Fibroblast of lung (primary cell): ENCODE results near the gene CENPP. TPM values are rescaled to one million over a fixed set of nuclear protein-coding genes. Genes with fewer than 3 reads are reported as not detected.

ENCODE experiments used
- DNase-seq, 2 donors: peaks; one replicate each; pipeline versions ENCODE4 v3.0.0 to v3.0.0-alpha.2; 2010; ENCODE audit warnings: low read depth in 2 of 2
- H2AFZ ChIP-seq: 2 replicates; pipeline ENCODE4 v1.5.1; 2012; ENCODE audit warnings: low read length, control low read depth, inconsistent platforms
- H3K27ac ChIP-seq: 2 replicates; pipeline ENCODE4 v1.5.1; 2011; ENCODE audit warnings: low read length, control low read depth; ENCODE audit not compliant: insufficient read depth
- H3K27me3 ChIP-seq: 2 replicates; pipeline ENCODE4 v1.5.1; 2011; ENCODE audit warnings: mild to moderate bottlenecking, low read length; ENCODE audit not compliant: control insufficient read depth, insufficient read depth
- H3K36me3 ChIP-seq: 2 replicates; pipeline ENCODE4 v1.5.1; 2011; ENCODE audit warnings: low read length; ENCODE audit not compliant: control insufficient read depth, insufficient read depth
- H3K4me1 ChIP-seq: 2 replicates; pipeline ENCODE4 v1.5.1; 2011; ENCODE audit warnings: low read length; ENCODE audit not compliant: control insufficient read depth, insufficient read depth; ENCODE audit errors: extremely low read depth
- H3K4me2 ChIP-seq: 2 replicates; pipeline ENCODE4 v1.5.1; 2011; ENCODE audit warnings: low read length, control low read depth; ENCODE audit not compliant: insufficient read depth; ENCODE audit errors: extremely low read depth
- H3K4me3 ChIP-seq, 4 experiments: fragments of 200-600 bp in 1 of 4; sonication (generic) in 1 of 4; replicated peaks in 1 of 4; 2 replicates each; pipeline ENCODE4 v1.5.1; 2011 to 2016; ENCODE audit warnings: low read length in 4 of 4, low read depth in 3 of 4, mild to moderate bottlenecking in 3 of 4, control low read depth in 2 of 4, inconsistent platforms in 1 of 4, mixed read lengths in 1 of 4; ENCODE audit not compliant: insufficient read depth in 1 of 4; ENCODE audit errors: control extremely low read depth in 1 of 4
- H3K79me2 ChIP-seq: 2 replicates; pipeline ENCODE4 v1.5.1; 2012; ENCODE audit warnings: mild to moderate bottlenecking, low read length, inconsistent platforms; ENCODE audit not compliant: control insufficient read depth, insufficient read depth
- H3K9ac ChIP-seq: 2 replicates; pipeline ENCODE4 v1.5.1; 2011; ENCODE audit warnings: mild to moderate bottlenecking, low read length, control low read depth; ENCODE audit not compliant: insufficient read depth
- H3K9me3 ChIP-seq: 2 replicates; pipeline ENCODE4 v1.5.1; 2012; ENCODE audit warnings: low read depth, low read length; ENCODE audit not compliant: control insufficient read depth, insufficient read depth
- H4K20me1 ChIP-seq: 2 replicates; pipeline ENCODE4 v1.5.1; 2011; ENCODE audit warnings: low read length; ENCODE audit not compliant: control insufficient read depth, insufficient read depth; ENCODE audit errors: extremely low read depth
- CTCF ChIP-seq, 2 donors: IDR thresholded peaks in 1 of 2; conservative IDR thresholded peaks in 1 of 2; 1 replicate in 1 of 2; 2 replicates in 1 of 2; pipeline ENCODE4 v1.5.1; 2011 to 2012; ENCODE audit warnings: low read length in 2 of 2, control low read depth in 1 of 2, inconsistent platforms in 1 of 2, low read depth in 1 of 2, mild to moderate bottlenecking in 1 of 2
- EZH2 ChIP-seq: IDR thresholded peaks from 2 replicates; pipeline ENCODE4 v1.5.1; 2012; ENCODE audit warnings: low read length, control low read depth, mild to moderate bottlenecking; ENCODE audit errors: missing control alignments
- polyA plus RNA-seq, 2 donors: library from polyadenylated mRNA; depleted of rRNA in 1 of 2; stranded (reverse) in 1 of 2; unstranded in 1 of 2; fragments of >200 nt; gene quantifications; 2 replicates each; pipeline ENCODE4 v1.2.1, GENCODE V29; 2011 to 2012; ENCODE audit warnings: missing spikeins in 1 of 2
- total RNA-seq: library from RNA; depleted of rRNA; stranded (reverse); fragments of >200 nt; gene quantifications from 2 replicates; pipeline ENCODE4 v1.2.1, GENCODE V29; 2014

Gene CENPP
- total and polyA plus RNA-seq, 2 donors (not counting 1 experiment from before 2014, with no cell fraction given) = 1.7 to 2.4 TPM

GRCh38 chr9:92528522-92528849, 202.7 kb downstream of the CENPP start:
- Histone ChIP-seq H3K79me2 (no peaks in the 10 kb centered on the region), H4K20me1 (no peaks in the 10 kb centered on the region), H3K9ac (no peak overlapping the region), H3K4me2 (no peak overlapping the region), H2AFZ (no peak overlapping the region), H3K27me3 (no peaks in the 10 kb centered on the region), H3K9me3 (no peaks in the 10 kb centered on the region), H3K4me1 (no peaks in the 10 kb centered on the region), H3K27ac (no peak overlapping the region), H3K36me3 (no peaks in the 10 kb centered on the region), H3K4me3 (no peak overlapping the region)
- no peak for DNase-seq
- no peak for TF ChIP-seq EZH2
- no peak for TF ChIP-seq CTCF (conservative IDR thresholded peaks at IDR 0.05 in 1 of 2, IDR thresholded peaks at IDR 0.05 in 1 of 2; ENCODE audit: low read depth in 1 of 2, low read length in 2 of 2)

DNA sequence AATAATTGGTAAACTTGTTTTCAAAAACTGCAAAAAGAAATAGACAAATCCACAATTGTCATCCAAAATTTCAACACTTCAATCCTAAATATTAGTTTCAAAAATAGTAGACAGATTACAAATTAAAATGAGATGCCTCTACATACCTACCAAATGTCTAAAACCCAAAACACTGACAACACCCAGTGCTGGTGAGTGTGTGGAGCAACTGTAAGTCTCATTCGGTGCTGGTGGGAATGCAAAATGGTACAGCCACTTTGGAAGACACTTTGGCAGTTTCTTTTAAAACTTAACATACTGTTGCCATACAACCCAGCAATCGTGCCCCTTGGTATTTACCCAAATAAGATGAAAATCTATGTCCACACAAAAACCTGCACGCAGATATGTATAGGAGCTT, 203.4 kb downstream of the CENPP start:
- H2AFZ ChIP-seq = no peak overlapping the region
- no peaks in the 10 kb centered on the region for H3K36me3 ChIP-seq
- TF ChIP-seq EZH2 (no peak), CTCF (conservative IDR thresholded peaks at IDR 0.05 in 1 of 2, IDR thresholded peaks at IDR 0.05 in 1 of 2; ENCODE audit: low read depth in 1 of 2, low read length in 2 of 2) (no peak)
- no peak overlapping the region for H3K27ac ChIP-seq
- no peaks in the 10 kb centered on the region for H3K79me2 ChIP-seq
- no peak overlapping the region for H3K4me2 ChIP-seq
- no peaks in the 10 kb centered on the region for H3K9me3 ChIP-seq
- no peaks in the 10 kb centered on the region for H4K20me1 ChIP-seq
- DNase-seq = no peak
- no peaks in the 10 kb centered on the region for H3K27me3 ChIP-seq
- H3K9ac ChIP-seq = no peak overlapping the region
- H3K4me3 ChIP-seq = no peak overlapping the region
- H3K4me1 ChIP-seq = peaks cover under 1% of the 10 kb centered on the region

DNA sequence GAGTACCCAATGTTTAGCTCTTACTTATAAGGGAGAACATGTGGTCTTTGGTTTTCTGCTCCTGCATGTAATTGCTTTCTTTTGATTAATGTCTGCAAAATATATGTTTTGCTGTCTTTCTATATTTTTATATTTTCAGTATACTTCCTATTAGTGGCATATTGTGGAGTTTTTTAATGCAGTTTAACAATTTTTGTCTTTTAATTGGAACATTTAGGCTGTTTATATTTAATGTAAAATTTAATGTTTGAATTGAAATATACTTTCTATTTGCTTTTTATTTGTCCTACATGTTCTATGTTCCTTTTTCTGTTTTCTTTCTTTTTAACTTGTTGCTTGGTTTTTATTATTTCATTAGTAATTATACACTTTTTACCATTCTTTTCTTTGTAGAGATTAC, 205.1 kb downstream of the CENPP start:
- Histone ChIP-seq H3K27ac (no peak overlapping the region), H3K9ac (no peak overlapping the region), H2AFZ (no peak overlapping the region), H3K36me3 (no peaks in the 10 kb centered on the region), H4K20me1 (no peaks in the 10 kb centered on the region), H3K4me3 (no peak overlapping the region), H3K9me3 (no peaks in the 10 kb centered on the region), H3K27me3 (no peaks in the 10 kb centered on the region), H3K79me2 (no peaks in the 10 kb centered on the region), H3K4me2 (no peak overlapping the region), H3K4me1 (peaks cover 4% of the 10 kb centered on the region)
- DNase-seq = no peak
- TF ChIP-seq CTCF (conservative IDR thresholded peaks at IDR 0.05 in 1 of 2, IDR thresholded peaks at IDR 0.05 in 1 of 2; ENCODE audit: low read depth in 1 of 2, low read length in 2 of 2) (no peak), EZH2 (no peak)
